Nephron progenitor cell (in vitro differentiated cells): Measurements from ENCODE around the gene KMT5B.

Experiments used
- DNase-seq: peaks from one replicate; pipeline ENCODE4 v3.0.0; 2021
- H3K27ac Mint-ChIP-seq: 2 replicates; pipeline ENCODE4 v1.8.0; 2021; ENCODE audit warnings: mild to moderate bottlenecking, moderate library complexity, mixed read lengths
- H3K27me3 Mint-ChIP-seq: 2 replicates; pipeline ENCODE4 v1.8.0; 2021; ENCODE audit warnings: mild to moderate bottlenecking, low read depth, mixed read lengths; ENCODE audit not compliant: poor library complexity
- H3K36me3 Mint-ChIP-seq: 2 replicates; pipeline ENCODE4 v1.8.0; 2021; ENCODE audit warnings: low read depth, mixed read lengths
- H3K4me1 Mint-ChIP-seq: 2 replicates; pipeline ENCODE4 v1.8.0; 2021; ENCODE audit warnings: mixed read lengths
- H3K4me3 Mint-ChIP-seq: 2 replicates; pipeline ENCODE4 v1.8.0; 2021; ENCODE audit warnings: mild to moderate bottlenecking, moderate library complexity, mixed read lengths
- H3K9me3 Mint-ChIP-seq: 2 replicates; pipeline ENCODE4 v1.8.0; 2021; ENCODE audit warnings: mild to moderate bottlenecking, moderate library complexity, mixed read lengths
- CTCF ChIP-seq: fragments of 200-600 bp; sonication (generic); IDR thresholded peaks from 2 replicates; pipeline ENCODE4 v1.5.0; 2021; ENCODE audit warnings: antibody characterized with exemption

Gene KMT5B

GRCh38 chr11:68127714-68128681 is 85.1 kb downstream of the KMT5B start:
- H3K4me1 Mint-ChIP-seq = peaks cover 20% of the 10 kb centered on the region
- H3K9me3 Mint-ChIP-seq = peaks cover 41% of the 10 kb centered on the region
- DNase-seq = peak; percentile 89
- no peak overlapping the region for H3K27ac Mint-ChIP-seq
- H3K4me3 Mint-ChIP-seq = peak overlapping the region; percentile 68
- H3K36me3 Mint-ChIP-seq = peaks cover 14% of the 10 kb centered on the region
- TF ChIP-seq CTCF = no peak
- H3K27me3 Mint-ChIP-seq = peaks cover 20% of the 10 kb centered on the region

- Mint-ChIP-seq H3K4me3 (no peak overlapping the region), H3K36me3 (peaks cover 4% of the 10 kb centered on the region), H3K4me1 (peaks cover 28% of the 10 kb centered on the region), H3K27ac (no peak overlapping the region), H3K27me3 (peaks cover 11% of the 10 kb centered on the region), H3K9me3 (peaks cover 13% of the 10 kb centered on the region)
- DNase-seq = no peak
- no peak for TF ChIP-seq CTCF
Observed at GRCh38 chr11:68125164-68125563, 87.9 kb downstream of the KMT5B start.

GRCh38 chr11:68122936-68123539 is 90.1 kb downstream of the KMT5B start:
- DNase-seq = no peak
- no peaks in the 10 kb centered on the region for H3K36me3 Mint-ChIP-seq
- H3K27ac Mint-ChIP-seq = peak overlapping the region; percentile 87
- H3K9me3 Mint-ChIP-seq = no peaks in the 10 kb centered on the region
- TF ChIP-seq CTCF = no peak
- H3K4me3 Mint-ChIP-seq = peak overlapping the region; percentile 42
- peaks cover 48% of the 10 kb centered on the region for H3K4me1 Mint-ChIP-seq
- H3K27me3 Mint-ChIP-seq = peaks cover 3% of the 10 kb centered on the region

- Mint-ChIP-seq H3K4me1 (peaks cover 53% of the 10 kb centered on the region), H3K4me3 (peak within 1 kb of the TSS; percentile 94), H3K27me3 (peaks cover 3% of the 10 kb centered on the region), H3K36me3 (no peaks in the 10 kb centered on the region), H3K9me3 (no peaks in the 10 kb centered on the region), H3K27ac (peak within 1 kb of the TSS; percentile 96)
- no peak for TF ChIP-seq CTCF
- DNase-seq = peak; percentile 96
Observed at GRCh38 chr11:68121067-68121899, 91.8 kb downstream of the KMT5B start, which contains the start of gene CHKA. Gene CHKA (minus strand): TSS chr11:68121388. CDS start chr11:68121177, 211 bp downstream.

- no peaks in the 10 kb centered on the region for H3K9me3 Mint-ChIP-seq
- peak overlapping the region; percentile 96 for H3K27ac Mint-ChIP-seq
- peaks cover 47% of the 10 kb centered on the region for H3K4me1 Mint-ChIP-seq
- H3K4me3 Mint-ChIP-seq = peak overlapping the region; percentile 94
- no peak for TF ChIP-seq CTCF
- DNase-seq = peak; percentile 74
- no peaks in the 10 kb centered on the region for H3K36me3 Mint-ChIP-seq
- H3K27me3 Mint-ChIP-seq = peaks cover 1% of the 10 kb centered on the region
Observed at GRCh38 chr11:68120273-68121066, 92.6 kb downstream of the KMT5B start.
